H9 (cell line): ENCODE data around the gene ARVCF. TPM values are rescaled to one million over a fixed set of nuclear protein-coding genes. Genes with fewer than 3 reads are reported as not detected.

Experiments used
- DNase-seq: peaks from one replicate; pipeline ENCODE4 v3.0.0-alpha.2; 2017
- H2AFZ ChIP-seq: one replicate; pipeline ENCODE4 v1.6.1; 2013; ENCODE audit warnings: mild to moderate bottlenecking, low read length, control low read depth, moderate library complexity
- H2AK5ac ChIP-seq: 2 replicates; pipeline ENCODE4 v1.6.1; 2013; ENCODE audit warnings: low read length, control low read depth, mixed read lengths; ENCODE audit not compliant: insufficient read length
- H2BK120ac ChIP-seq: one replicate; pipeline ENCODE4 v1.6.1; 2013; ENCODE audit warnings: low read depth, mild to moderate bottlenecking, low read length, control low read depth, inconsistent platforms; ENCODE audit not compliant: poor library complexity, severe bottlenecking
- H2BK12ac ChIP-seq: 2 replicates; pipeline ENCODE4 v1.6.1; 2013; ENCODE audit warnings: low read length, control low read depth, mixed read lengths, low read depth; ENCODE audit not compliant: insufficient read length
- H2BK15ac ChIP-seq: 2 replicates; pipeline ENCODE4 v1.6.1; 2013; ENCODE audit warnings: low read depth, low read length, control low read depth
- H2BK20ac ChIP-seq: one replicate; pipeline ENCODE4 v1.6.1; 2013; ENCODE audit warnings: low read depth, mild to moderate bottlenecking, low read length, control low read depth, inconsistent platforms; ENCODE audit not compliant: poor library complexity, severe bottlenecking
- H2BK5ac ChIP-seq: 2 replicates; pipeline ENCODE4 v1.6.1; 2013; ENCODE audit warnings: low read length, control low read depth, mixed read lengths; ENCODE audit not compliant: insufficient read length
- H3K14ac ChIP-seq: 2 replicates; pipeline ENCODE4 v1.6.1; 2013; ENCODE audit warnings: low read length, control low read depth; ENCODE audit not compliant: insufficient read depth
- H3K18ac ChIP-seq: 2 replicates; pipeline ENCODE4 v1.6.1; 2013; ENCODE audit warnings: low read depth, mild to moderate bottlenecking, mixed read lengths, low read length, control low read depth; ENCODE audit not compliant: insufficient read length
- H3K23ac ChIP-seq: 2 replicates; pipeline ENCODE4 v1.6.1; 2013; ENCODE audit warnings: low read length, control low read depth, mixed read lengths, low read depth; ENCODE audit not compliant: insufficient read length
- H3K23me2 ChIP-seq: 2 replicates; pipeline ENCODE4 v1.6.1; 2013; ENCODE audit warnings: low read depth, mild to moderate bottlenecking, mixed read lengths, low read length, control low read depth; ENCODE audit not compliant: insufficient read length, poor library complexity, severe bottlenecking
- H3K27ac ChIP-seq: 2 replicates; pipeline ENCODE4 v1.5.1; 2013; ENCODE audit warnings: low read length, control low read depth, mixed read lengths, low read depth; ENCODE audit not compliant: insufficient read length
- H3K27me3 ChIP-seq: 2 replicates; pipeline ENCODE4 v1.6.1; 2013; ENCODE audit warnings: low read length, control low read depth, inconsistent platforms; ENCODE audit not compliant: insufficient read depth
- H3K4ac ChIP-seq: 2 replicates; pipeline ENCODE4 v1.6.1; 2013; ENCODE audit warnings: low read depth, mild to moderate bottlenecking, control low read depth, inconsistent platforms, low read length, moderate library complexity
- H3K4me1 ChIP-seq: 2 replicates; pipeline ENCODE4 v1.6.1; 2013; ENCODE audit warnings: low read length, control low read depth, inconsistent platforms; ENCODE audit not compliant: insufficient read depth
- H3K4me2 ChIP-seq: 2 replicates; pipeline ENCODE4 v1.6.1; 2013; ENCODE audit warnings: low read length, control low read depth, mixed read lengths; ENCODE audit not compliant: insufficient read length, insufficient read depth
- H3K56ac ChIP-seq: 2 replicates; pipeline ENCODE4 v1.6.1; 2013; ENCODE audit warnings: low read depth, mild to moderate bottlenecking, mixed read lengths, low read length, control low read depth; ENCODE audit not compliant: insufficient read length
- H3K79me1 ChIP-seq: 2 replicates; pipeline ENCODE4 v1.6.1; 2013; ENCODE audit warnings: low read depth, mild to moderate bottlenecking, moderate library complexity, low read length, control low read depth, inconsistent platforms; ENCODE audit not compliant: insufficient read depth, poor library complexity, severe bottlenecking
- H3K79me2 ChIP-seq: 2 replicates; pipeline ENCODE4 v1.6.1; 2013; ENCODE audit warnings: low read length, control low read depth, inconsistent platforms; ENCODE audit not compliant: insufficient read depth
- H3K9ac ChIP-seq: 2 replicates; pipeline ENCODE4 v1.6.1; 2013; ENCODE audit warnings: low read length, control low read depth, mixed read lengths; ENCODE audit not compliant: insufficient read length; ENCODE audit errors: extremely low read depth
- H3K9me3 ChIP-seq: one replicate; pipeline ENCODE4 v1.6.1; 2013; ENCODE audit warnings: low read depth, low read length, inconsistent platforms; ENCODE audit not compliant: control insufficient read depth
- H3T11ph ChIP-seq: one replicate; pipeline ENCODE4 v1.6.1; 2013; ENCODE audit warnings: mild to moderate bottlenecking, low read length, control low read depth, inconsistent platforms
- H4K20me1 ChIP-seq: one replicate; pipeline ENCODE4 v1.6.1; 2013; ENCODE audit not compliant: control insufficient read depth, insufficient read length, insufficient read depth
- H4K5ac ChIP-seq: 2 replicates; pipeline ENCODE4 v1.6.1; 2013; ENCODE audit warnings: low read depth, mild to moderate bottlenecking, mixed read lengths, low read length, control low read depth; ENCODE audit not compliant: insufficient read length
- H4K8ac ChIP-seq: replicated peaks from 2 replicates; pipeline ENCODE4 v1.6.1; 2013; ENCODE audit warnings: low read length, control low read depth, mixed read lengths, low read depth; ENCODE audit not compliant: insufficient read length
- H4K91ac ChIP-seq: 2 replicates; pipeline ENCODE4 v1.6.1; 2013; ENCODE audit warnings: low read depth, mild to moderate bottlenecking, moderate library complexity, mixed read lengths, low read length, control low read depth; ENCODE audit not compliant: insufficient read length
- H3K27ac Mint-ChIP-seq, 3 experiments: 2 replicates in 2 of 3; 3 replicates in 1 of 3; pipeline ENCODE4 v1.8.0; 2020 to 2021; ENCODE audit warnings: mixed read lengths in 3 of 3, mild to moderate bottlenecking in 1 of 3, moderate library complexity in 1 of 3
- H3K27me3 Mint-ChIP-seq: 2 replicates; pipeline ENCODE4 v1.8.0; 2021; ENCODE audit warnings: low read depth, mild to moderate bottlenecking, moderate library complexity, mixed read lengths
- H3K36me3 Mint-ChIP-seq, 3 experiments: 2 replicates in 2 of 3; 3 replicates in 1 of 3; pipeline ENCODE4 v1.8.0; 2020 to 2021; ENCODE audit warnings: low read depth in 3 of 3, mixed read lengths in 3 of 3; ENCODE audit not compliant: insufficient read depth in 1 of 3
- H3K4me1 Mint-ChIP-seq, 2 experiments: 2 replicates each; pipeline ENCODE4 v1.8.0; 2020; ENCODE audit warnings: mixed read lengths in 2 of 2
- H3K4me3 Mint-ChIP-seq, 2 experiments: 2 replicates in 1 of 2; 3 replicates in 1 of 2; pipeline ENCODE4 v1.8.0; 2020 to 2021; ENCODE audit warnings: mild to moderate bottlenecking in 2 of 2, mixed read lengths in 2 of 2, moderate library complexity in 1 of 2
- H3K9me3 Mint-ChIP-seq, 2 experiments: 2 replicates in 1 of 2; 3 replicates in 1 of 2; pipeline ENCODE4 v1.8.0; 2020; ENCODE audit warnings: mild to moderate bottlenecking in 2 of 2, mixed read lengths in 2 of 2, moderate library complexity in 1 of 2
- CTCF ChIP-seq: fragments of 200-600 bp; sonication (generic); conservative IDR thresholded peaks from 3 replicates; pipeline ENCODE4 v1.8.0; 2021; ENCODE audit warnings: antibody characterized with exemption, mild to moderate bottlenecking
- WGBS: extraction: QIAGEN DNeasy Blood & Tissue Kit; methylation state at CpG from one replicate; pipeline ENCODE4 v1.1.7; 2013; ENCODE audit warnings: missing lambda C conversion rate, low lambda C conversion rate, mixed read lengths; ENCODE audit not compliant: insufficient read length; ENCODE audit errors: extremely low coverage; 5-methylcytosine and 5-hydroxymethylcytosine counted together
- total RNA-seq: library from RNA; stranded (reverse); gene quantifications from 2 replicates; pipeline ENCODE4 v1.2.1, GENCODE V29; 2021

ARVCF gene
- total RNA-seq, 1 experiment from 2014 or later, result 40.7 TPM

GRCh38 chr22:19974268-19974861, 42.3 kb downstream of the ARVCF start:
- no CpG with 5 or more reads among the region's 11 CpGs for WGBS

More at GRCh38 chr22:19974268-19974861, 42.3 kb downstream of the ARVCF start:
- TF ChIP-seq CTCF, result 0 out of 3 replicates have a peak, but pooled peaks have one; percentile 9
- Histone ChIP-seq H4K91ac (no peak overlapping the region), H3K4me1 (no peaks in the 10 kb centered on the region; the same call in 1 of the 2 replicates), H3K27ac (no peak overlapping the region), H3K23me2 (no peaks in the 10 kb centered on the region), H2BK5ac (no peak overlapping the region), H3K9me3 (no peaks in the 10 kb centered on the region), H3K14ac (no peak overlapping the region), H3K9ac (no peak overlapping the region), H3K18ac (no peak overlapping the region), H3K56ac (no peak overlapping the region), H4K5ac (no peak overlapping the region), H3K4me2 (no peak overlapping the region), H3K27me3 (no peaks in the 10 kb centered on the region), H3K79me1 (no peaks in the 10 kb centered on the region), H2AFZ (no peak overlapping the region), H4K20me1 (no peaks in the 10 kb centered on the region), H3K4ac (no peak overlapping the region), H3T11ph (no peak overlapping the region), H2BK15ac (no peak overlapping the region), H2AK5ac (no peak overlapping the region), H2BK12ac (no peak overlapping the region), H2BK120ac (no peak overlapping the region), H4K8ac (no peak overlapping the region), H3K79me2 (no peaks in the 10 kb centered on the region), H2BK20ac (no peak overlapping the region), H3K23ac (no peak overlapping the region)
- Mint-ChIP-seq H3K36me3 (peaks cover 12 to 39% (median 34%) of the 10 kb centered on the region in 3 experiments), H3K27me3 (no peaks in the 10 kb centered on the region), H3K9me3 (no peaks in the 10 kb centered on the region; a peak in 1 of 5 replicates), H3K4me3 (0 out of 5 replicates have a peak overlapping the region, but pooled peaks of 1 of the 2 experiments have one; percentile 5), H3K4me1 (peaks cover 11 to 18% of the 10 kb centered on the region in 2 experiments), H3K27ac (peak overlapping the region in 2 of 3 experiments; percentile 86 to 89; a peak in 4 of 7 replicates)
- peak; percentile 99 for DNase-seq
